Measurements from ENCODE around the gene EDDM3A.

Gene EDDM3A

GRCh38 chr14:20794644-20795369 lies 49.1 kb downstream of the EDDM3A start:
- no peaks in the 10 kb centered on the region for H3K9me3 ChIP-seq (ENCODE audit: insufficient read depth, low read length)
- no peak for DNase-seq (ENCODE audit: low read depth, low spot score)
- no peaks in the 10 kb centered on the region for H3K27me3 ChIP-seq (ENCODE audit: insufficient read depth, insufficient read length)
- H3K4me1 ChIP-seq (ENCODE audit: insufficient read depth, insufficient read length) = no peaks in the 10 kb centered on the region
- no peaks in the 10 kb centered on the region for H3K36me3 ChIP-seq (ENCODE audit: insufficient read depth, insufficient read length, low read length)
- no peak overlapping the region for H3K9ac ChIP-seq (ENCODE audit: insufficient read length, low read depth)
- TF ChIP-seq ZNF274 (IDR thresholded peaks at IDR 0.05; ENCODE audit: low read depth, low read length) (no peak), YY1 (IDR thresholded peaks at IDR 0.05; ENCODE audit: insufficient read depth, insufficient read length) (no peak), SUZ12 (IDR thresholded peaks at IDR 0.05; ENCODE audit: extremely low read depth, insufficient read depth, insufficient read length) (no peak)
- H3K4me3 ChIP-seq (ENCODE audit: insufficient read length, low read depth) = no peak overlapping the region

- H3K4me1 ChIP-seq (ENCODE audit: insufficient read depth, insufficient read length) = peaks cover 6% of the 10 kb centered on the region
- no peak overlapping the region for H3K9ac ChIP-seq (ENCODE audit: insufficient read length, low read depth)
- H3K4me3 ChIP-seq (ENCODE audit: insufficient read length, low read depth) = no peak overlapping the region
- no peaks in the 10 kb centered on the region for H3K27me3 ChIP-seq (ENCODE audit: insufficient read depth, insufficient read length)
- no peak for TF ChIP-seq YY1 (IDR thresholded peaks at IDR 0.05; ENCODE audit: insufficient read depth, insufficient read length)
- no peak for TF ChIP-seq ZNF274 (IDR thresholded peaks at IDR 0.05; ENCODE audit: low read depth, low read length)
- TF ChIP-seq SUZ12 (IDR thresholded peaks at IDR 0.05; ENCODE audit: extremely low read depth, insufficient read depth, insufficient read length) = no peak
- DNase-seq (ENCODE audit: low read depth, low spot score) = no peak
- H3K36me3 ChIP-seq (ENCODE audit: insufficient read depth, insufficient read length, low read length) = no peaks in the 10 kb centered on the region
- H3K9me3 ChIP-seq (ENCODE audit: insufficient read depth, low read length) = no peaks in the 10 kb centered on the region
These were observed 51.5 kb downstream of the EDDM3A start for GRCh38 chr14:20797164-20797563.

Data from NT2/D1 (cell line).